Sigmoid colon (tissue), 7 donors: ENCODE data around the gene OXSR1. TPM values are rescaled to one million over a fixed set of nuclear protein-coding genes. Genes with fewer than 3 reads are reported as not detected.

Experiments
- DNase-seq: peaks from one replicate; pipeline ENCODE4 v3.0.0-alpha.2; 2019
- H3K27ac ChIP-seq, 4 donors: fragments of 200-600 bp; sonication (generic); one replicate each; pipeline ENCODE4 v1.5.1; 2016 to 2019; ENCODE audit warnings: mild to moderate bottlenecking in 1 of 4
- H3K27me3 ChIP-seq, 3 donors: fragments of 200-600 bp; sonication (generic); one replicate each; pipeline ENCODE4 v1.5.1; 2019; ENCODE audit warnings: mild to moderate bottlenecking in 1 of 3
- H3K36me3 ChIP-seq, 4 donors: fragments of 200-600 bp; sonication (generic); one replicate each; pipeline ENCODE4 v1.5.1; 2016 to 2019
- H3K4me1 ChIP-seq, 4 donors: fragments of 200-600 bp; sonication (generic); one replicate each; pipeline ENCODE4 v1.5.1; 2017 to 2019
- H3K4me3 ChIP-seq, 4 donors: fragments of 200-600 bp; sonication (generic); one replicate each; pipeline ENCODE4 v1.5.1; 2017 to 2019; ENCODE audit warnings: mild to moderate bottlenecking in 2 of 4, moderate library complexity in 1 of 4
- H3K9me3 ChIP-seq, 4 donors: fragments of 200-600 bp in 3 of 4; sonication (generic) in 3 of 4; one replicate each; pipeline versions ENCODE4 v1.5.1 to v1.6.1; 2013 to 2019
- EP300 ChIP-seq, 4 donors: sonication (generic); formaldehyde crosslinking; IDR thresholded peaks; one replicate each; pipeline ENCODE4 v1.6.1; 2017; ENCODE audit warnings: antibody characterized with exemption in 4 of 4
- POLR2A ChIP-seq, 2 donors: fragments of 450-650 bp; IDR thresholded peaks; one replicate each; pipeline ENCODE4 v1.6.1; 2016; ENCODE audit warnings: antibody characterized with exemption in 2 of 2, mild to moderate bottlenecking in 2 of 2, moderate library complexity in 2 of 2
- POLR2AphosphoS5 ChIP-seq, 4 donors: sonication (generic); formaldehyde crosslinking; IDR thresholded peaks; one replicate each; pipeline ENCODE4 v1.6.1; 2017; ENCODE audit warnings: antibody characterized with exemption in 4 of 4
- WGBS, 2 donors: extraction: QIAGEN DNeasy Blood & Tissue Kit; methylation state at CpG; one replicate each; pipeline ENCODE4 v1.1.7; 2013; 5-methylcytosine and 5-hydroxymethylcytosine counted together
- intact Hi-C: fragments of 100-400 bp; cut with DNase I; formaldehyde crosslinking; loops from one replicate; pipeline ENCODE4 v1.15.1; 2023
- polyA plus RNA-seq, 3 donors: library from polyadenylated mRNA; stranded (reverse); fragments of 200-250 nt; gene quantifications; one replicate each; pipeline ENCODE4 v1.2.3, GENCODE V29; 2013
- total RNA-seq, 4 donors: library from RNA; depleted of rRNA; stranded (reverse); fragments of >200 nt; gene quantifications; one replicate each; pipeline ENCODE4 v1.1.0, GENCODE V29; 2016
- TF ChIP-seq, protein P1 (sequence below), 4 experiments: fragments of 450-650 bp in 3 of 4; fragments of 200-600 bp in 1 of 4; IDR thresholded peaks; one replicate each; pipeline ENCODE4 v1.5.1; 2016 to 2019; ENCODE audit warnings: antibody characterized with exemption in 4 of 4, mild to moderate bottlenecking in 3 of 4, moderate library complexity in 2 of 4
- donor health status: healthy with polysubstance abuse.
- donor health status: Bipolar disorder and iron deficiency.
- donor health status: healthy.

The OXSR1 gene
- total and polyA plus RNA-seq, 7 donors = 13.8 to 28.8 (median 22.9) TPM

DNA sequence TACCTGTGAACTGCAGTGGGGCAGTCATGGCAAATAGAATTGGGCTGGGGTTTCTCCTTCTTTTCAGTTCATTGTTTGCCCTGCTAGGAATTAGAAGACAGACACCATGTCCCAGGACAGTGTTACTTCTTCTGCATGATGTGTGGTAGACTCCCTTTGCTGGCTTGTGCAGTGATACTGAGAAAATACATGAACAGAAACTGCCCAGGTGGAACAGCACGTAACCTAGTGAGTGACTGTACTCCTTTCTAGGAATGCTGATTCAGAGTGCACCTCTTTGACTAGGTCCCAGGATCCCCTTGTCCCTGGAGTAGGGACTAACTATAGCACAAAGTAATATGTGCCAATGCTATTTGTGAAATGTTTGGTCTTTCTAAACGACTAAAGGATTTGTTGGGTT lies 89.5 kb downstream of the OXSR1 start:
- no peaks in the 10 kb centered on the region for H3K9me3 ChIP-seq
- no peaks in the 10 kb centered on the region for H3K4me1 ChIP-seq
- intact Hi-C loops = no loop called here
- H3K27me3 ChIP-seq = no peaks in the 10 kb centered on the region
- no peak for DNase-seq
- WGBS, 2 donors = 86 to 87% methylated on average over 2 of the region's 2 CpGs
- TF ChIP-seq POLR2AphosphoS5 (IDR thresholded peaks at IDR 0.05) = no peak
- TF ChIP-seq, protein P1, sequence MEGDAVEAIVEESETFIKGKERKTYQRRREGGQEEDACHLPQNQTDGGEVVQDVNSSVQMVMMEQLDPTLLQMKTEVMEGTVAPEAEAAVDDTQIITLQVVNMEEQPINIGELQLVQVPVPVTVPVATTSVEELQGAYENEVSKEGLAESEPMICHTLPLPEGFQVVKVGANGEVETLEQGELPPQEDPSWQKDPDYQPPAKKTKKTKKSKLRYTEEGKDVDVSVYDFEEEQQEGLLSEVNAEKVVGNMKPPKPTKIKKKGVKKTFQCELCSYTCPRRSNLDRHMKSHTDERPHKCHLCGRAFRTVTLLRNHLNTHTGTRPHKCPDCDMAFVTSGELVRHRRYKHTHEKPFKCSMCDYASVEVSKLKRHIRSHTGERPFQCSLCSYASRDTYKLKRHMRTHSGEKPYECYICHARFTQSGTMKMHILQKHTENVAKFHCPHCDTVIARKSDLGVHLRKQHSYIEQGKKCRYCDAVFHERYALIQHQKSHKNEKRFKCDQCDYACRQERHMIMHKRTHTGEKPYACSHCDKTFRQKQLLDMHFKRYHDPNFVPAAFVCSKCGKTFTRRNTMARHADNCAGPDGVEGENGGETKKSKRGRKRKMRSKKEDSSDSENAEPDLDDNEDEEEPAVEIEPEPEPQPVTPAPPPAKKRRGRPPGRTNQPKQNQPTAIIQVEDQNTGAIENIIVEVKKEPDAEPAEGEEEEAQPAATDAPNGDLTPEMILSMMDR (IDR thresholded peaks at IDR 0.05) = no peak
- TF ChIP-seq POLR2A (IDR thresholded peaks at IDR 0.05) = no peak
- no peak for TF ChIP-seq EP300 (IDR thresholded peaks at IDR 0.05)
- H3K4me3 ChIP-seq = no peak overlapping the region
- peaks cover 11 to 52% (median 36%) of the 10 kb centered on the region in 4 donors for H3K36me3 ChIP-seq
- no peak overlapping the region for H3K27ac ChIP-seq

DNA sequence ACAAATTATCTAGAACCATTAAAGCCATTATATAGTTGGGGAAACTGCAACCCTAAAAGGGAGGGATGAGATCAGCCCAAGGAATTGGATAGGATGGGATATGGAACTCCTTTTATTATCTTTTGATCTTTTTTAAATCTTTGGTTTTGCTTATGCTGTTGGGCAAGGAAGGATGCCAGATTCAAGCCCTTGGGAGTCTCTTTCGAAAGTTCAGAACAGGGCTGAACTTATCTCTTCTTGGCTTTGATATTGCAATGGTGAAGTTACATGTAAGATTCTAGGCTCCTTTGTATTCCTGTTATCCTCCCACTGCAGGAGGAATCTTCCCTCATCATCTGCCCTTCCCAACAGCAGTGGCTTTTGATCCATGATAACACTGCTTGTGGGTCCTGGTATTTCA lies 90.3 kb downstream of the OXSR1 start:
- 95 to 98% methylated on average over 1 of the region's 1 CpG for WGBS, 2 donors
- intact Hi-C loops = no loop called here
- Histone ChIP-seq H3K4me1 (no peaks in the 10 kb centered on the region), H3K36me3 (peaks cover 11 to 44% (median 32%) of the 10 kb centered on the region in 4 donors), H3K27me3 (no peaks in the 10 kb centered on the region), H3K9me3 (no peaks in the 10 kb centered on the region), H3K4me3 (no peak overlapping the region), H3K27ac (no peak overlapping the region)
- no peak for DNase-seq
- no peak for TF ChIP-seq EP300 (IDR thresholded peaks at IDR 0.05)
- TF ChIP-seq, protein P1 (IDR thresholded peaks at IDR 0.05) = no peak
- TF ChIP-seq POLR2A (IDR thresholded peaks at IDR 0.05) = no peak
- TF ChIP-seq POLR2AphosphoS5 (IDR thresholded peaks at IDR 0.05) = no peak

DNA sequence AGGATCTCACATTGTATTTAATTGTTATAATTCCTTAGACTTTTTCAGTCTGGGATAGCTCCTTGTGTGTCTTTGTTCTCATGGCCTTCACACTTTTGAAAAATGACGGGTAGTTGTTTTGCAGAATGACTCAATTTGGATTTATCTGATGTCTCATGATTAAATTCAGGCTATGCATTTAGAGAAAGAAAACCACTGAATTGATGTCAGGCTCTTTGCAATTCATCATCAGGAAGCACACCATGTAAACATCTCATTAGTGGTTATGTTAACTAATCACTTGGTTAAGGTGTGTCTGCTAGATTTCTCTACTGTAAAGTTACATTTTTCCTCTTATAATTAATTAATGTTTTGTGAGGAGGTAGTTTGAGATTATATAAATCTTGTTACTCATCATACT lies 92.2 kb downstream of the OXSR1 start:
- no peak for DNase-seq

DNA sequence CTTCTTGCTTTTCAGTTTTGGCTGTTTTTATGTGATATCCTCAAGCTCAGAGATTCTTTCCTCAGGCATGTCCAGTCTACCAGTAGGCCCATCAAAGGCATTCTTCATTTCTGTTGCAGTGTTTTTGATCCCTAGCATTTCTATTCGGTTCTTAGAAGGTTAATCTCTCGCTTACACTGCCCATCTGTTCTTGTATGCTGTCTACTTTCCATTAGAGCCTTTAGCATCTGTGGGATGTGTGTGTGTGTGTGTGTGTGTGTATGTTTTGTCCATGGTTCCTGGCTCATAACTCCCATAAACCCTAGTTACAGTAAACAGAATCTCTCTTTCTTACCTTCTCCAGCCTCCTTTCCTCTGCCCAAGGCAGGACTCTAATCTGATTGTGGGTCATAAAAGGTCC lies 95.1 kb downstream of the OXSR1 start:
- 92 to 93% methylated on average over 2 of the region's 2 CpGs for WGBS, 2 donors
- Histone ChIP-seq H3K27ac (no peak overlapping the region), H3K36me3 (peaks cover 0 to 3% (median 0%) of the 10 kb centered on the region in 4 donors), H3K9me3 (no peaks in the 10 kb centered on the region), H3K27me3 (no peaks in the 10 kb centered on the region), H3K4me3 (no peak overlapping the region), H3K4me1 (no peaks in the 10 kb centered on the region)
- intact Hi-C loops = no loop called here
- DNase-seq = no peak
- TF ChIP-seq POLR2A (IDR thresholded peaks at IDR 0.05) (no peak), EP300 (IDR thresholded peaks at IDR 0.05) (no peak), POLR2AphosphoS5 (IDR thresholded peaks at IDR 0.05) (no peak)
- TF ChIP-seq, protein P1 (IDR thresholded peaks at IDR 0.05) = no peak

More for the DNA sequence above, 92.2 kb downstream of the OXSR1 start:
- no peak for TF ChIP-seq EP300 (IDR thresholded peaks at IDR 0.05)
- TF ChIP-seq, protein P1 (IDR thresholded peaks at IDR 0.05) = no peak
- no peak for TF ChIP-seq POLR2A (IDR thresholded peaks at IDR 0.05)
- no peak for TF ChIP-seq POLR2AphosphoS5 (IDR thresholded peaks at IDR 0.05)
- Histone ChIP-seq H3K36me3 (peaks cover 9 to 25% (median 19%) of the 10 kb centered on the region in 4 donors), H3K4me1 (no peaks in the 10 kb centered on the region), H3K9me3 (no peaks in the 10 kb centered on the region), H3K27me3 (no peaks in the 10 kb centered on the region), H3K27ac (no peak overlapping the region), H3K4me3 (no peak overlapping the region)
- intact Hi-C loops = no loop called here
- WGBS, 2 donors = 71 to 94% methylated on average over 1 of the region's 1 CpG

DNA sequence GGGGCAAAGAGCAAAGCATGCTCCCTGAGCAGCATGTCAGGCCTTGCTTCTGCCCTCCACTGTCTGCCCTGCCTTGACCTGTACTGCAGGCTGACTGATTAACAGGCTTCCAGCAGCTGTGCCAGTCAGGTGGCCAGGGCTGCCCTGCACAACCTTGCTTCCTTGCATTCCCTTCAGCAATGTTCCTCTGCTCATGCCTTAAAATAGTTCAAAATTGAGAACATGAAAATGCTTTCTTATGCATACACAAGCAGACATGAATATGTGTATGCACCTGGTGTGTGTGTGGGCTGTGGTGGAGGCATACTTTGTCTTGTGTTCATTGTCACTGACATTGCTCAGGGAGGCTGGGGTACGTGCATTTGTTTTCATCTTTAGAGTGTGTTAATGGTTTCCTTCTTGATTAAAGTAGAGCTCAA lies 99.0 kb downstream of the OXSR1 start:
- H3K4me1 ChIP-seq = no peaks in the 10 kb centered on the region
- no peak overlapping the region for H3K27ac ChIP-seq
- H3K9me3 ChIP-seq = no peaks in the 10 kb centered on the region
- H3K27me3 ChIP-seq = no peaks in the 10 kb centered on the region
- H3K4me3 ChIP-seq = no peak overlapping the region
- H3K36me3 ChIP-seq = peaks cover 0 to 4% (median 1%) of the 10 kb centered on the region in 4 donors
- no peak for TF ChIP-seq EP300 (IDR thresholded peaks at IDR 0.05)
- TF ChIP-seq POLR2A (IDR thresholded peaks at IDR 0.05) = no peak
- no peak for TF ChIP-seq POLR2AphosphoS5 (IDR thresholded peaks at IDR 0.05)
- TF ChIP-seq, protein P1 (IDR thresholded peaks at IDR 0.05) = no peak
- 0% methylated on average over 1 of the region's 1 CpG for WGBS, 2 donors
- intact Hi-C loops = no loop called here
- no peak for DNase-seq
